Lower lobe of right lung (tissue), 2 donors: ENCODE measurements around the gene TMEM158. TPM values are rescaled to one million over a fixed set of nuclear protein-coding genes. Genes with fewer than 3 reads are reported as not detected.

ENCODE experiments used
- ATAC-seq, 2 donors: fragments of 200-7000 bp; cut with Tn5 transposase; one replicate each; pipeline ENCODE4 v1.9.1; 2020 to 2022; ENCODE audit warnings: mild to moderate bottlenecking in 2 of 2, moderate library complexity in 2 of 2
- DNase-seq: peaks from one replicate; pipeline ENCODE4 v3.0.0-alpha.2; 2020
- H3K27ac ChIP-seq: fragments of 200-600 bp; one replicate; pipeline ENCODE4 v1.8.0; 2022
- H3K27me3 ChIP-seq: fragments of 200-600 bp; one replicate; pipeline ENCODE4 v1.8.0; 2022; ENCODE audit warnings: low read depth
- H3K36me3 ChIP-seq: fragments of 200-600 bp; one replicate; pipeline ENCODE4 v1.8.0; 2022; ENCODE audit warnings: mild to moderate bottlenecking
- H3K4me1 ChIP-seq: fragments of 200-600 bp; one replicate; pipeline ENCODE4 v1.8.0; 2022
- H3K4me3 ChIP-seq: fragments of 200-600 bp; one replicate; pipeline ENCODE4 v1.8.0; 2022; ENCODE audit warnings: mild to moderate bottlenecking
- H3K9me3 ChIP-seq: fragments of 200-600 bp; one replicate; pipeline ENCODE4 v1.8.0; 2022
- intact Hi-C: fragments of 100-400 bp; cut with DNase I; formaldehyde crosslinking; loops from one replicate; pipeline ENCODE4 v1.11.0; 2022
- total RNA-seq: library from RNA; stranded (reverse); fragmentation: NEBNext Ultra II Directional; extraction: Animal tissue kit (Norgen Biotek cat#: 25700); gene quantifications from one replicate; pipeline ENCODE4 v1.2.1, GENCODE V29; 2021
- TF ChIP-seq, protein P1 (sequence below): fragments of 200-600 bp; IDR thresholded peaks from one replicate; pipeline ENCODE4 v1.8.0; 2022; ENCODE audit warnings: antibody characterized with exemption, mild to moderate bottlenecking
- donor health status: DM: no; HTN: yes; CAD: no; lungs with severe emphysema.

TMEM158 gene
- total RNA-seq, 1 donor from 2014 or later: 0.80 TPM

DNA sequence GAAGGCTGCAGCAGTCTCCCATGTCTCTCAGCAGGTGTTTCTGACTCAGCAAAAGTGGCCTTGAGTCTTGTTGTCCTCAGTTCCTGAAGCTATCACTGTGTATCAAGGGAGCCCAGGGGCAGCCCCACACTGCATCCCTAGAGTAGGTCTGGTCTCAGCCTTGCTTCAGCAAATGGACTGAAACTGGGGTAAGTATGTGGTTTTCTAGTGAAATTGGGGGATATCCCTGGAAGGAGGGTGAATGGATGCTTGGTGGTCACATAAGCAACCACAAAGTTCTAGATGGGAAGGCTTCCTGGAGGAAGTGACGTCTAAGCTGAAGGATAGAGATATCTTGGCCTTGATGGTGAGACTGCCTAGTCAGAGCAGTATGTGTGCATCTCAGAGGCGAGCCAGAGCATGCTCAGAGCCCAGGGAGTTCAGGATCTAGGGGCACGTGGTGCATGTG, 38.4 kb downstream of the TMEM158 start:
- H3K27me3 ChIP-seq: no peaks in the 10 kb centered on the region
- H3K4me3 ChIP-seq: no peak overlapping the region
- no peaks in the 10 kb centered on the region for H3K9me3 ChIP-seq
- TF ChIP-seq, protein P1, sequence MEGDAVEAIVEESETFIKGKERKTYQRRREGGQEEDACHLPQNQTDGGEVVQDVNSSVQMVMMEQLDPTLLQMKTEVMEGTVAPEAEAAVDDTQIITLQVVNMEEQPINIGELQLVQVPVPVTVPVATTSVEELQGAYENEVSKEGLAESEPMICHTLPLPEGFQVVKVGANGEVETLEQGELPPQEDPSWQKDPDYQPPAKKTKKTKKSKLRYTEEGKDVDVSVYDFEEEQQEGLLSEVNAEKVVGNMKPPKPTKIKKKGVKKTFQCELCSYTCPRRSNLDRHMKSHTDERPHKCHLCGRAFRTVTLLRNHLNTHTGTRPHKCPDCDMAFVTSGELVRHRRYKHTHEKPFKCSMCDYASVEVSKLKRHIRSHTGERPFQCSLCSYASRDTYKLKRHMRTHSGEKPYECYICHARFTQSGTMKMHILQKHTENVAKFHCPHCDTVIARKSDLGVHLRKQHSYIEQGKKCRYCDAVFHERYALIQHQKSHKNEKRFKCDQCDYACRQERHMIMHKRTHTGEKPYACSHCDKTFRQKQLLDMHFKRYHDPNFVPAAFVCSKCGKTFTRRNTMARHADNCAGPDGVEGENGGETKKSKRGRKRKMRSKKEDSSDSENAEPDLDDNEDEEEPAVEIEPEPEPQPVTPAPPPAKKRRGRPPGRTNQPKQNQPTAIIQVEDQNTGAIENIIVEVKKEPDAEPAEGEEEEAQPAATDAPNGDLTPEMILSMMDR: no peak
- peaks cover 4% of the 10 kb centered on the region for H3K4me1 ChIP-seq
- no peak overlapping the region for H3K27ac ChIP-seq
- H3K36me3 ChIP-seq: no peaks in the 10 kb centered on the region
- intact Hi-C loops: no loop called here
- DNase-seq: no peak
- ATAC-seq: no peak

DNA sequence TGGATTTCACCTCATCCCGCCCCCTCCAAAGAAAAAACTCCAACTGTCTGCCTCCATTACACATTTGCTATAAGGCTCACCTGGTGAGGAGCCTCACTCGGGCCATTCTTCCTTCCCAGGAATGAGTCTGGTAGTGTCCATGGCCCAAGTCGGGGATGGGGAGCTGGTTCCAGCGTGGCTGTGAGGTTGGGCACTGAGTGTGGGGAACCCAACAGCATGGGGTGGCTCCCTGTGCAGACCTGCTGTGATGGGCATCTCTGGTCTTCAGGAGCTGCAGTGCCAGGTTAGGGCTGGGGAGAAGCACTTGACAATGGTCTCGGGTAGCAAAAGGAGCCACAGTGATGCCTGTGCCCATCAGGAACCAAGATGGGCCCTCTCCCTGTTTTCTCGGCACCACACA, 39.2 kb downstream of the TMEM158 start:
- DNase-seq (no peak), ATAC-seq (no peak)
- no peaks in the 10 kb centered on the region for H3K36me3 ChIP-seq
- TF ChIP-seq, protein P1: no peak
- peaks cover 5% of the 10 kb centered on the region for H3K4me1 ChIP-seq
- no peak overlapping the region for H3K4me3 ChIP-seq
- no peak overlapping the region for H3K27ac ChIP-seq
- no peaks in the 10 kb centered on the region for H3K9me3 ChIP-seq
- intact Hi-C loops: no loop called here
- no peaks in the 10 kb centered on the region for H3K27me3 ChIP-seq

DNA sequence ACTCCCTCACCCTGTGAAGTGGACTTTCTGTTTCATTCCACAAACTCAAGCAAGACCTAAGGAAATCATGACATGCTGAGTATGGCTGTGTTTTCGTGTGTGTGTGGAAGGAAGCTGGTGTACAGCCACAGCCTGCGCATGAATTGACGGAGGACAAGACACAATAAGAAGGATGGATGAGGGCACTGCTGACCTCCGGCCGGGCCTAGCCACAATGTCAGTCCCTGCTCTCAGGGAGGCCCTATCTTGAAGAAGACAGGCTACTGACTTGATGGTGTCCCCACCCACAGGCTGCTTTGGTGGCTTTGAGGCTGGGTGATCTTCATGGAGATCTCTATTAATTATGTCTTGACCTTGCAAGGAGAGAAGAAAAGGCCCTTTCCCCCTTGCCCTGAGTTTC, 40.6 kb downstream of the TMEM158 start:
- no peak overlapping the region for H3K27ac ChIP-seq

DNA sequence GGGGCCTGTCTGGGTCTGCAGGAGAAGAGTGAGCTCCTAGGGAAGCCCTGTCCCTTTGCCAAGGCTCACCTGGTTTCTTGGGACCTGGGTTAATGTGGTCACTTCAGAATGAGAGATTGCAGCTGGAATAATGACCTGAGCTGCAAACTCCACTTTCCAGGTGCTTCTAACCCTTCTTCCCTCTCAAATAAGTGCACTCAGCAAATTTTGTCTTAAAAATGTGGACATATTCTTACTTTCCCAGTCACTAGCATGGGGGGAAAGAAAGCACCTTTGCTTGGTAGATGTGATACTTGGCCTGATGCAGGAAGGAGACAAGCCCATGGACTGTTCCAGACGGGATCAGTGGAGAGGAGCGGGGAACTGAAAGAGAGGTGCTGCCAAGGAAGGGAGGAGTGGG, 41.0 kb downstream of the TMEM158 start:
- Histone ChIP-seq H3K27ac (no peak overlapping the region), H3K9me3 (no peaks in the 10 kb centered on the region), H3K27me3 (no peaks in the 10 kb centered on the region), H3K4me1 (peaks cover 5% of the 10 kb centered on the region), H3K4me3 (no peak overlapping the region), H3K36me3 (no peaks in the 10 kb centered on the region)
- DNase-seq: no peak
- ATAC-seq: no peak
- TF ChIP-seq, protein P1: no peak
- intact Hi-C loops: no loop called here

More for the DNA sequence above, 40.6 kb downstream of the TMEM158 start:
- Histone ChIP-seq H3K4me3 (no peak overlapping the region), H3K4me1 (peaks cover 5% of the 10 kb centered on the region), H3K36me3 (no peaks in the 10 kb centered on the region), H3K27me3 (no peaks in the 10 kb centered on the region), H3K9me3 (no peaks in the 10 kb centered on the region)
- TF ChIP-seq, protein P1: no peak
- intact Hi-C loops: no loop called here
- DNase-seq (no peak), ATAC-seq (no peak)

DNA sequence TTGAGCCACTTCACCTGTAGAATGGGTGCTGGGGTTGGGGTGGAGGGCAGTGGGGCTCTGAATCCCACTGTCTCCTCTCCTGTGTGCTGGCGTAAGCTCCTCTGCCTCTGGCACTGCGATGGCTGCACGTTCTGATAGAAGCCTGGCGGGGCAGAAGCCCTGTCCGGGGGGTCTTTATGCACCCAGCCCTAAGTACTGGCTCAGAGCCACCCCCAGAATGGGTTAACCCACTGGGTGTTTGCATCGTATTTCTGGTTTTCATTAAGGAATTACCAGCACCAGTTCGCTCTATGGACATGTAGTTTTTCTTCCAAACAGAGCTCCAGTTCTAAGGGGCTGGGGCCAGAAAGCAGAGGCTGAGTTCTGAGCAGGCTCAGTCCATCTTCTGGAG, 42.2 kb downstream of the TMEM158 start:
- TF ChIP-seq, protein P1: no peak
- Histone ChIP-seq H3K27ac (no peak overlapping the region), H3K36me3 (no peaks in the 10 kb centered on the region), H3K27me3 (no peaks in the 10 kb centered on the region), H3K4me1 (peaks cover 5% of the 10 kb centered on the region), H3K4me3 (no peak overlapping the region), H3K9me3 (no peaks in the 10 kb centered on the region)
- ATAC-seq (no peak), DNase-seq (no peak)
- intact Hi-C loops: no loop called here
